ENCODE measurements around the gene SLFN12L. TPM values are rescaled to one million over a fixed set of nuclear protein-coding genes. Genes with fewer than 3 reads are reported as not detected.
"Not testable (repeated sequence)": the region's sequence is repeated elsewhere in the genome, so short reads cannot be mapped to it uniquely, and the experiment has no call there.

Gene SLFN12L
- 0.25 TPM in 1 of 2 replicates, not detected in the other for total RNA-seq (2012; rRNA removed)

- peaks cover 12% of the 10 kb centered on the region for H3K27me3 ChIP-seq (ENCODE audit: control insufficient read depth, insufficient read depth, low read length)
- H3K4me3 ChIP-seq (ENCODE audit: low read length), result no peak within 1 kb of the TSS
- H3K36me3 ChIP-seq (ENCODE audit: insufficient read depth, low read length), result no peaks in the 10 kb centered on the region
- H3K4me1 ChIP-seq (ENCODE audit: control insufficient read depth, insufficient read depth, low read length), result no peaks in the 10 kb centered on the region
- no peaks in the 10 kb centered on the region for H3K9me3 ChIP-seq (replicated peaks; ENCODE audit: low read length)
- H3K4me2 ChIP-seq (ENCODE audit: low read length), result no peak within 1 kb of the TSS
- no peak within 1 kb of the TSS for H3K9ac ChIP-seq (ENCODE audit: low read depth, low read length)
Measured at GRCh38 chr17:35537601-35538141, at the start of gene SLFN12L. SLFN12L (minus strand) TSS chr17:35537678; CDS start chr17:35522364, 15,314 bp downstream.

- Histone ChIP-seq H3K4me1 (ENCODE audit: control insufficient read depth, insufficient read depth, low read length) (peaks cover 19% of the 10 kb centered on the region), H3K9ac (ENCODE audit: low read depth, low read length) (peak overlapping the region; percentile 97), H3K4me3 (ENCODE audit: low read length) (peak overlapping the region; percentile 99), H3K27me3 (ENCODE audit: control insufficient read depth, insufficient read depth, low read length) (no peaks in the 10 kb centered on the region), H3K4me2 (ENCODE audit: low read length) (peak overlapping the region; percentile 84), H3K36me3 (ENCODE audit: insufficient read depth, low read length) (no peaks in the 10 kb centered on the region), H3K9me3 (replicated peaks; ENCODE audit: low read length) (no peaks in the 10 kb centered on the region)
Measured at GRCh38 chr17:35586569-35587073, 49.1 kb upstream of the SLFN12L start.

- H3K4me3 ChIP-seq (ENCODE audit: low read length), result no peak overlapping the region
- H3K9me3 ChIP-seq (replicated peaks; ENCODE audit: low read length), result no peaks in the 10 kb centered on the region
- H3K36me3 ChIP-seq (ENCODE audit: insufficient read depth, low read length), result no peaks in the 10 kb centered on the region
- no peaks in the 10 kb centered on the region for H3K27me3 ChIP-seq (ENCODE audit: control insufficient read depth, insufficient read depth, low read length)
- H3K9ac ChIP-seq (ENCODE audit: low read depth, low read length), result no peak overlapping the region
- peaks cover 16% of the 10 kb centered on the region for H3K4me1 ChIP-seq (ENCODE audit: control insufficient read depth, insufficient read depth, low read length)
- H3K4me2 ChIP-seq (ENCODE audit: low read length), result no peak overlapping the region
Measured at GRCh38 chr17:35584061-35584460, 46.6 kb upstream of the SLFN12L start.

GRCh38 chr17:35578929-35579432 lies 41.5 kb upstream of the SLFN12L start:
- no peaks in the 10 kb centered on the region for H3K27me3 ChIP-seq (ENCODE audit: control insufficient read depth, insufficient read depth, low read length)
- H3K36me3 ChIP-seq (ENCODE audit: insufficient read depth, low read length), result peaks cover 13% of the 10 kb centered on the region
- H3K4me2 ChIP-seq (ENCODE audit: low read length), result peak overlapping the region; percentile 92
- peak overlapping the region; percentile 87 for H3K4me3 ChIP-seq (ENCODE audit: low read length)
- H3K4me1 ChIP-seq (ENCODE audit: control insufficient read depth, insufficient read depth, low read length), result peaks cover 18% of the 10 kb centered on the region
- H3K9me3 ChIP-seq (replicated peaks; ENCODE audit: low read length), result no peaks in the 10 kb centered on the region
- peak overlapping the region; percentile 91 for H3K9ac ChIP-seq (ENCODE audit: low read depth, low read length)

- H3K27me3 ChIP-seq (ENCODE audit: control insufficient read depth, insufficient read depth, low read length), result no peaks in the 10 kb centered on the region
- H3K4me1 ChIP-seq (ENCODE audit: control insufficient read depth, insufficient read depth, low read length), result peaks cover 18% of the 10 kb centered on the region
- H3K9ac ChIP-seq (ENCODE audit: low read depth, low read length), result peak within 1 kb of the TSS; percentile 91
- H3K4me3 ChIP-seq (ENCODE audit: low read length), result peak within 1 kb of the TSS; percentile 87
- no peaks in the 10 kb centered on the region for H3K9me3 ChIP-seq (replicated peaks; ENCODE audit: low read length)
- peak within 1 kb of the TSS; percentile 92 for H3K4me2 ChIP-seq (ENCODE audit: low read length)
- peaks cover 17% of the 10 kb centered on the region for H3K36me3 ChIP-seq (ENCODE audit: insufficient read depth, low read length)
Measured at GRCh38 chr17:35578197-35578928, 40.9 kb upstream of the SLFN12L start, which contains the start of gene PEX12. PEX12 (minus strand) TSS chr17:35578571; CDS start chr17:35578021, 550 bp downstream.

- Histone ChIP-seq H3K9ac (ENCODE audit: low read depth, low read length) (peak overlapping the region; percentile 91), H3K4me3 (ENCODE audit: low read length) (peak overlapping the region; percentile 87), H3K36me3 (ENCODE audit: insufficient read depth, low read length) (peaks cover 18% of the 10 kb centered on the region), H3K4me1 (ENCODE audit: control insufficient read depth, insufficient read depth, low read length) (peaks cover 18% of the 10 kb centered on the region), H3K9me3 (replicated peaks; ENCODE audit: low read length) (no peaks in the 10 kb centered on the region), H3K4me2 (ENCODE audit: low read length) (peak overlapping the region; percentile 92), H3K27me3 (ENCODE audit: control insufficient read depth, insufficient read depth, low read length) (no peaks in the 10 kb centered on the region)
Measured at GRCh38 chr17:35577830-35578196, 40.3 kb upstream of the SLFN12L start.

- peaks cover 18% of the 10 kb centered on the region for H3K36me3 ChIP-seq (ENCODE audit: insufficient read depth, low read length)
- H3K4me2 ChIP-seq (ENCODE audit: low read length), result no peak overlapping the region
- H3K9ac ChIP-seq (ENCODE audit: low read depth, low read length), result no peak overlapping the region
- no peaks in the 10 kb centered on the region for H3K9me3 ChIP-seq (replicated peaks; ENCODE audit: low read length)
- H3K4me1 ChIP-seq (ENCODE audit: control insufficient read depth, insufficient read depth, low read length), result peaks cover 18% of the 10 kb centered on the region
- no peak overlapping the region for H3K4me3 ChIP-seq (ENCODE audit: low read length)
- no peaks in the 10 kb centered on the region for H3K27me3 ChIP-seq (ENCODE audit: control insufficient read depth, insufficient read depth, low read length)
Measured at GRCh38 chr17:35575759-35576158, 38.3 kb upstream of the SLFN12L start.

- H3K4me3 ChIP-seq (ENCODE audit: low read length), result no peak overlapping the region
- peaks cover 4% of the 10 kb centered on the region for H3K36me3 ChIP-seq (ENCODE audit: insufficient read depth, low read length)
- no peak overlapping the region for H3K9ac ChIP-seq (ENCODE audit: low read depth, low read length)
Measured at GRCh38 chr17:35569405-35569804, 31.9 kb upstream of the SLFN12L start.

GRCh38 chr17:35568561-35568960 lies 31.1 kb upstream of the SLFN12L start:
- H3K9ac ChIP-seq (ENCODE audit: low read depth, low read length), result peak overlapping the region; percentile 92
- peaks cover 15% of the 10 kb centered on the region for H3K27me3 ChIP-seq (ENCODE audit: control insufficient read depth, insufficient read depth, low read length)
- H3K4me2 ChIP-seq (ENCODE audit: low read length), result peak overlapping the region; percentile 96
- peaks cover 17% of the 10 kb centered on the region for H3K4me1 ChIP-seq (ENCODE audit: control insufficient read depth, insufficient read depth, low read length)
- H3K4me3 ChIP-seq (ENCODE audit: low read length), result peak overlapping the region; percentile 85
- H3K36me3 ChIP-seq (ENCODE audit: insufficient read depth, low read length), result peaks cover 2% of the 10 kb centered on the region
- H3K9me3 ChIP-seq (replicated peaks; ENCODE audit: low read length), result no peaks in the 10 kb centered on the region

More at GRCh38 chr17:35569405-35569804, 31.9 kb upstream of the SLFN12L start:
- Histone ChIP-seq H3K27me3 (ENCODE audit: control insufficient read depth, insufficient read depth, low read length) (peaks cover 7% of the 10 kb centered on the region), H3K4me1 (ENCODE audit: control insufficient read depth, insufficient read depth, low read length) (peaks cover 17% of the 10 kb centered on the region), H3K9me3 (replicated peaks; ENCODE audit: low read length) (no peaks in the 10 kb centered on the region), H3K4me2 (ENCODE audit: low read length) (peak overlapping the region; percentile 96)

- H3K4me1 ChIP-seq (ENCODE audit: control insufficient read depth, insufficient read depth, low read length), result peaks cover 17% of the 10 kb centered on the region
- H3K36me3 ChIP-seq (ENCODE audit: insufficient read depth, low read length), result no peaks in the 10 kb centered on the region
- H3K9ac ChIP-seq (ENCODE audit: low read depth, low read length), result no peak overlapping the region
- no peaks in the 10 kb centered on the region for H3K9me3 ChIP-seq (replicated peaks; ENCODE audit: low read length)
- peaks cover 17% of the 10 kb centered on the region for H3K27me3 ChIP-seq (ENCODE audit: control insufficient read depth, insufficient read depth, low read length)
- peak overlapping the region; percentile 96 for H3K4me2 ChIP-seq (ENCODE audit: low read length)
- peak overlapping the region; percentile 47 for H3K4me3 ChIP-seq (ENCODE audit: low read length)
Measured at GRCh38 chr17:35566968-35567367, 29.5 kb upstream of the SLFN12L start.

- not testable (repeated sequence) for H3K9ac ChIP-seq (ENCODE audit: low read depth, low read length); H3K9me3 ChIP-seq (replicated peaks; ENCODE audit: low read length); H3K4me3 ChIP-seq (ENCODE audit: low read length); H3K36me3 ChIP-seq (ENCODE audit: insufficient read depth, low read length); H3K4me2 ChIP-seq (ENCODE audit: low read length); H3K4me1 ChIP-seq (ENCODE audit: control insufficient read depth, insufficient read depth, low read length)
- H3K27me3 ChIP-seq (ENCODE audit: control insufficient read depth, insufficient read depth, low read length), result peaks cover 27% of the 10 kb centered on the region
Measured at GRCh38 chr17:35563181-35563580, 25.7 kb upstream of the SLFN12L start.

All from skeletal muscle satellite cell (primary cell).